ENCODE results near the gene SPECC1L.
"Not testable (repeated sequence)": the region's sequence is repeated elsewhere in the genome, so short reads cannot be mapped to it uniquely, and the experiment has no call there.

The SPECC1L gene

DNA sequence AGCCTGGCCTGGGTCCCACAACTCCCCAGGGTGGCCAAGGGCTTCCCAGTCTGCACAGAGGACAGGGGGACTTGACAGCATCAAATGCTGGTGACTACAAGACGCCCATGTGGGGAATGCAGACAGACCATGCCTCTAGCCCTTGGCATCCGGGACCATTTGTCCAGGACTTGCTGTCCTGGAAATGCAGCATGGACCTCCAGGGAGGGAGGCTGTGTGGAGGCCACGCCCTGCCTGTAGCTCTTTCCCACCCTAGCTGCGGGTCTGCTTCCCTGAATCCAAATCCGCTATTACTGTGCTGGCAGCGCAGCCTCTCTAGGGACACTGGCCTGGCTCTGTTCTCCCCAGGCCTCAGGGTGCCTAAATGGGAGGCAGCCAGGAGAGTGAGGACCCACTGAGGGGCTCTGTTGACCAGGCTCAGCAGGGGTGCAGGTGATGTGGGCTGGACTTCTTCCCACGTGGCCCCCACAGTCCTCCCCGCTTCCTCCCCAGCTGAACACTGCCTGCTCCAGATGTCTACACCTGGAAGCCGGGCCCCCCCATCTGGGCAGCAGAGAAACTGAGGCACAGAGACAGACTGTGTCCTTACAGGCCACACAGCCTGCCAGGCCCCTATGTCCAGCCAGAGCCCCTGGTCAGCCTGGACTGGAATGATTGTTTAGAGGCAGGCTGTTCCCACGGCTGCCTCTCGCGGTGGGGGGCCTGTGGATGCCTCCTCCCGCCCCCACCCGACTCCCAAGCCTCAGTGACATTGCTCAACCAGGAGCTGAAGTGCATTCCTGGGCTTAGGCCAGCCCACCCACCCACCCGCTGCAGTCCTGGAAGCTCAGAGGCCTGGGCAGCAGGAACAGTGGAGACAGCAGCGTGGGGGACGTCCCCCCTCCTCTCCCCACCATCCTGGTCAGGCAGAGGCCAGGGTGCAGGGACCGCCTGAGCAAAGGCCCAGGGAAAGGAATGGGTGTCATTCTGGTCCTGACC, 24.8 kb upstream of the SPECC1L start:
- DNase-seq (ENCODE audit: low read depth in 2 of 2): not testable (repeated sequence)

DNA sequence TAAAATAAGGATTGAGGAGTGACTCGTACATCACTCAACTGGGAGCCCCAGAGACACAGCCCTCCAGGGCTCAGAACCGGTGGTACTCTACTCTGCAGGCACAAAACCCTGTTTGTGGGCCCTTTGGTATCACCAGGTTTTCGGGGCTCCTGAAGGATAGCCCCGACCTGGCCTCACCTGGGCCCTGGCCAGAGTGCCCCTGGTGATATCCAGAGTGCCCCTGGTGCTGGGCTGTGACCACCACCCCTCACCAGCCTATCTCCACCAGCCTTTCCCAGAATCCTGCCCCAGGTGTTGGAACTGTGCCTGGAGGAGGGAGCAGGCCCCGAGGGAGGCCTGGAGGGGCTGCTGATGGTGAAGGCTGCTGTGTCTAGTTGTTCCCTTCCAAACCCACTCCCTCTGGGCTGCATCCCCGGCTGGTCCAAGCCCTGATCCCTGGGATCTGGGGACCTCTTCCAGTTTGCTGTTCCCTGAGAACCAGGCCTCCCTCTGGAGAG, 23.6 kb upstream of the SPECC1L start:
- DNase-seq (ENCODE audit: low read depth in 2 of 2): no peak

DNA sequence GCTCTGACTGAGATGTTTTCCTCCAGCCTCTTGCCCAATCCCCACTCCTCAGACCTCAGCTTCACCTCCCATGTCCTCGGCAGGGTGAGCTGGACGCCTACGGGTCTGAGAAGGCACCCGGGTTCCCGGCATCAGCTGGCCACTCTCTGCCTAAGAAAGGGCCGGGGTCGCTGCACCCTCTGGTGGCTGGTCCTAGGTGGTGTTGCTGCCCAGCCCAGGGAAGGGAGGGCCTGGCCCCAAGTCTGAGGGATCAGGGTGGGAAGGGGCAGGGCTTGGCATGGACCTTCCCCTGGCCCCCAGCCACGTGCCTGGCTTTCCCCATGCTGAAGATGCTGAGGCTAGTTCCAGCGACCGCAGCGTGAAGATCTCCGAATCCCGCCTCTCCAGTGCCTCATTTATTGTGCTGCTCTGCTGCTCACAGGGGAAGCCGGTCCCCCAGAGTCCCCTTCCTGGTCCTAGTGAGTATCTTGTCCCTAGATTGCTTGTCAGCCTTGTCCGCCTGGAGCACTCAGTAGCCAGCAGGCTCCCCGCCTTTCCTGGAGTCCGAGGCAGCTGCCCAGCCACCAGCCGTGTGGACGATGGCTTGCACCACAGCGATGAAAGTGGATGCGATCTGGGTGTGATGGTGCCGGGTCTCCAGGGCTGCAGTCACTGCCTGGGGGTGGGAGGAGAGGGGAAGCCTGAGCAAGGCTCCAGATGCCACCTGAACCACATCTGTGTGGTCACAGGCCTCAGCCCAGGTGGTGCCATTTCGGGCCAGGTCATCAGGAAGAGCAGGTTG, 22.9 kb upstream of the SPECC1L start:
- no peak for DNase-seq (ENCODE audit: low read depth in 2 of 2)

- DNase-seq (ENCODE audit: low read depth in 2 of 2): not testable (repeated sequence)
These were observed 22.0 kb upstream of the SPECC1L start for GRCh38 chr22:24248611-24249010.

DNA sequence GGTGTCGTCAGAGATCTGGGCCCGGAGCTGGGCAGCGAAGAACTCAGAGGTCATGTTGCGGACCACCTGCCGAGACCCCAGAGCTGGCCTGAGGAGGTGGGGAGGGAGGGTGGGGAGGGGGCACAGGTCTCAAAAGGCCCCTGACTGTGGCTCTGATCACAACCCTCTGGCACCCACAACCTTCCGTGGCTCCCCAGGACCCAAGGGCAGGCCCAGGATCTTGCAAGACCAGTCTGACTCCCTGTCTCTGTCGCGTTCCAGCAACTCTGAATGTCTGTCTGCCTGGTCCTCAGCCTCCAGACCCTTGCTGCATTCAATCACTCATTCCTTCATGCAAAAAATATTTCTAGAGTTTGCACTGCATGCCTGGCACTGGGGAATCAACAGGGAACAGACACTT, 21.2 kb upstream of the SPECC1L start:
- DNase-seq (ENCODE audit: low read depth in 2 of 2): not testable (repeated sequence)

GRCh38 chr22:24251286-24251685, 19.3 kb upstream of the SPECC1L start:
- DNase-seq (ENCODE audit: low read depth in 2 of 2): not testable (repeated sequence)

- not testable (repeated sequence) for DNase-seq (ENCODE audit: low read depth in 2 of 2)
These were observed 17.5 kb upstream of the SPECC1L start for GRCh38 chr22:24253126-24253525.

DNA sequence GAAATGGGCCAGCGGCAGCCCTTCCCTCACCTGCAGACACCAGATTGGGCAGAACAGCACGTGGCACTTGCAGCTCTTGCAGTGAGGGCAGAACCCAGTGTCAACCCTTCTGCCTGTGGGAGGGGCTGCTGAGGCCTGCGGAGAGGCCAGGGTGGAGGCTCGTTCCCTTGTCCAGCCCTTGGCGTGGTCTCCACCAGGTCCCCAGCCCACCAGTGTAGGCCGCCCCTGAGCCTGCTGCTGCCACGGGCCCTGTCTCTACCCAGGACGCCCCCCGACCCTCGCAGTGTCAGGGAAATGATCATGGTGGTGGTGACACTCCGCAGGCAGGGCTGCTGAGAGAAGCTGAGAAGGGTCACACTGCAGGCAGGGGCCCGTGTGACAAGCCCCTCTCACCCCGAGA, 14.5 kb upstream of the SPECC1L start:
- not testable (repeated sequence) for DNase-seq (ENCODE audit: low read depth in 2 of 2)

- not testable (repeated sequence) for DNase-seq (ENCODE audit: low read depth in 2 of 2)
These were observed 13.9 kb upstream of the SPECC1L start for GRCh38 chr22:24256736-24257135.

- peak in 1 of 2 donors; percentile 35 for DNase-seq (ENCODE audit: low read depth in 2 of 2)
These were observed 11.2 kb upstream of the SPECC1L start for GRCh38 chr22:24259459-24259858.

- DNase-seq (ENCODE audit: low read depth in 2 of 2): not testable (repeated sequence)
These were observed 8.4 kb upstream of the SPECC1L start for GRCh38 chr22:24262185-24262749.

GRCh38 chr22:24263479-24263878, 7.2 kb upstream of the SPECC1L start:
- not testable (repeated sequence) for DNase-seq (ENCODE audit: low read depth in 2 of 2)

DNA sequence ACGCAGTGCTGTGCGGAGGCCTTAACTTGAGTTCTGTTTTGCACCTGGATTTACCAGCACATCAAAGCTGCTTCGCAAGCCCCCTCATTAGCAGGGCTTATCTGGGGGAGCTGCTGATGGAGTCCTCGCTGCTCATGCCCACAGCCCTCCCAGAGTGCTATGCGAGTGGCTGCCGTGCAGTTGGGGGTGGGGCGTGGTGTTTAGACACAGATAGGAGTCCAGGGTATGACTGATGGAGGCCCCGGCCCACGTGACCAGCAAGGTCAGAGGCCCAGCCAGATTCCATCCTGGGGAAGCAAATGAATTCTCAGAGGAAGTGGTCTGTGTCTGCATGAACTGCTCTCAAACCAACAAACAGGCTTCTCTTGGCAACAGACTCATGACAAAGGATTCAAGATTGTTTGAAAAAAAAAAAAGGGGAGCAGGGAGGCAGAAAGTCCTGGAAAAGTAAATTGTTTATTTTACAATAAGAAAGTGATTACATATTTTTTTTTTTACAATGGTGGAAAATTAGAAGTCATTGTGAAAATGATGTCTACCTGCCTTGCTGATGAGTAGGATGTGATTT, 6.2 kb upstream of the SPECC1L start:
- DNase-seq (ENCODE audit: low read depth in 2 of 2): not testable (repeated sequence)

DNA sequence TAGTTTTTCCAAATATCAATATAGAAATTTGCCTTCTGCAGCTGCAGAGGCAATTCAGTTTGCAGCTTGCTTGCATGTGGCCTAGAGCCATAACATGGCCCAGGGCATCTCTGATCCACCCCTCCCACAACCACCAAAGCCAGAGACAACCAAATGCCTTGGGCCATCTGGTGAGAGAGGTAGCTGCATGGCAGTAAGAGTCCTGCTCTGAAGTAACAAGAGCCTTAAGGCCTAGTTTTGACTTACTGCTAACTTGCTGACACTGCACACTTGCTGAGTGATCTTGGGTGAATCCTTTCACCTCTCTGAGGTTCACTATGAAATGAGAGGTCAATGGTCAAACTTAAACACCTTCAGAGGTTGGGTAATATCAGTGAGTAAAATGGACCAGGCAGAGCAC, 4.9 kb upstream of the SPECC1L start:
- DNase-seq (ENCODE audit: low read depth in 2 of 2): no peak

DNA sequence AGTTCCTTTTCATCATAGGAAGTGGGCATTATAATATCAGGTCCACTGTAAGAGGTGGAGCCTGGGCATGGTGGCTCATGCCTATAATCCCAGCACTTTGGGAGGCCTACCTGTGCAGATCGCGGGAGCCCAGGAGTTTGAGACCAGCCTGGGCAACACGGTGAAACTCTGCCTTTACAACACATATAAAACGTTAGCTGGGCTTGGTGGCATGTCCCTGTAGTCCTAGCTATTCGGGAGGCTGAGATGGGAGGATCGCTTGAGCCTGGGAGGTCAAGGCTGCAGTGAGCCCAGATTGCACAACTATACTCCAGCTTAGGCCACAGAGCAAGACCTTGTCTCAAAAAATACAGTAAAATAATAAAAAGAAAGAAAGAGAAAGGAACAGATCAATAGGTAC, 4.1 kb upstream of the SPECC1L start:
- not testable (repeated sequence) for DNase-seq (ENCODE audit: low read depth in 2 of 2)

- DNase-seq (ENCODE audit: low read depth in 2 of 2): no peak
These were observed 789 bp downstream of the SPECC1L start for GRCh38 chr22:24271386-24271854.

DNA sequence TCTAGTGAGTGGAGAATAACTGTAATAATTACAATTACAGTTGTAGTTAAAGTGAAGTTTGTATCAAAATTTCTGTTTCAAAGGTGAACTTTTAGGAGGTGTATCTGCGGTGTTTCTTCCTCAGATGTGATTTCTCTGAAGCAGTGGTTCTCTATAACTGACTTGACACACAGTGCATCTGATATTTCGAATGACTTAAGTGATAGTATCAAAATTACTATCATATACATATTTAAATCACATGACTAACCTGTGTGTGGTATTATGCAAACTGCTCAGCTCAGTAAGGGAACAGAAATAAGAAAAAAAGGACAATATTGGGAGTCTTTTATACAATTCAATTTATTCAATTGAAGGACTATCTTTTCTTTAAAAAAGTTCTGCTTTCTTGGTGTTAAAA, 2.4 kb downstream of the SPECC1L start:
- DNase-seq (ENCODE audit: low read depth in 2 of 2): not testable (repeated sequence)

DNA sequence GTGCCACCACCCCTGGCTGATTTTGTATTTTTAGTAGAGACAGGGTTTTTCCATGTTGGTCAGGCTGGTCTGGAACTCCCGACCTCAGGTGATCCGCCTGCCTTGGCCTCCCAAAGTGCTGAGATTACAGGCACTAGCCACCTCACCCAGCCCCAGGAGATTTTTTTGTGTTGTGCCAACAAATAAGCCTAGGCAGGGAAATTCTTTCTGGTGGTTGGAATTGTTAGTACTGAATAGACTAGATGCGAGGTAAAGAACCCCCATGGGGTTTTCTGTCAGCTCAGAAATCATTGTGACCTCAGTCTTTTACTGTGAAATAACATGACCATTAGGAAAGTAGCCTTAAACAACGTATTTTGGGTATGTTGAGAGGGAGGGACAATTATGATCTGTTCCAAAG, 3.3 kb downstream of the SPECC1L start:
- not testable (repeated sequence) for DNase-seq (ENCODE audit: low read depth in 2 of 2)

DNA sequence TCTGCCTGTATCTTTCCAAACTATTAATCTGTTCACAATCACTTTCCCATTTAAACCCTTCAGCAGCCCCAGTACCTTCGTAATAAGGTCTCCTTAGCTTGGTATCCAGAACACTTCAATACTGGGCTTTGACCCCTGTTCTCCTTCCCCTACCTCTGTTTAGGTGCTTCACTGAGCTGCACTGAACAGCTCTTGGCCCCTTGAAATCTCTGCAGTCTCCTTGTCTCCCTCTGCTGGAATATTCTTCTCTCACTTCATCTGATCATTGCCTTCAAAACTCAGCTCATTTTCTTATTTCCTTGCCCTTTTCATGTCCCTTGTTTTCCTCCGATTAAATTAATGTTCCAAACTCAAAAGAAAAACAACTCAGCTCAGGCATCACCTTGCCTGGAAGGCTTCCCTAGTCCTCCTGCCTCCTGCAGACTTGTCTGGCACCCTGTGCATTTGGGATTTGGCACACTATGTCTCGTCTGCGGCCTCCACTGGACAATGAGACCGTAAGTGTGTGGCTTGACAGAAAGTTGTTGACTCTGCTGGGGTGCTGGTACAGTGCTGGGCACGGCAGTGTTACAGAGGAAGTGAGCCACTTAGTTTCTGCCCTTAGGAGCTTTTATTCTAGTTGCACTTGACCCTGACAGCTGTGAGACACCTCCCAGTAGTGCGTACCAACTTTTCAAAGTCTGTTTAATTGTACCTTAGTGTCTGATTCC, 4.2 kb downstream of the SPECC1L start:
- not testable (repeated sequence) for DNase-seq (ENCODE audit: low read depth in 2 of 2)

DNA sequence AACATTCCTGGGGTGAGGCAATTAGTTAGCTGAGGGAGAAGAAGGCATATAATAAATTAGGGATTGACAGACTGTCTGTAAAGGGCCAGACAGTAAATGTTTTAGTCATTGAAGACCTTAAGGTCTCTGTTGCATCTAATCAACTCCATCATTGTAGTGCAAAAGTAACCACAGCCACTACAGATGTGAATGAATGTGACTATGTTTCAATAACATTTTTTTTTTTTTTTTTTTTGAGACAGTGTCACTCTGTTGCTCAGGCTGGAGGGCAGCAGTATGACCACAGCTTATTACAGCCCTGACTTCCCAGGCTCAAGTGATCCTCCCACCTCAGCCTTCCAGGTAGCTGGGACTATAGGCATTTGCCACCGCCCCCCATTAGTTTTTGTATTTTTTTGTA, 9.7 kb downstream of the SPECC1L start:
- DNase-seq (ENCODE audit: low read depth in 2 of 2): not testable (repeated sequence)

DNA sequence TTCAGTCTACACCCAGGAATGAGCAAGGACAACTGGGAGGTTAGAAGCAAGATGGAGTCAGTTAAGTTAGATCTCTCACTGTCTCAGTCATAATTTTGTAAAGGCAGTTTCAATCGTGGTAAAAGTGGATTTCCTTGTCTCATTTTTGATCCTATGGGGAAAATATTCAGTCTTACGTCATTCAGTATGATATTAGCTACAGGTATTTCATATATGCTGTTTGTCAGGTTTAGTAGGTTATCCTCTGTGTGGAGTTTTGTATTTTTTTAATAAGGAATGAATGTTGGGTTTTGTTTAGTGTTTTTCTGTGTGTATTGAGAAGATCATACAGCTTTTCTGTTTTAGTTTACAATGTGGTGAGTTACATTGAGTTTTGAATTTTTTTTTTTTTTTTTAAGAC, 11.8 kb downstream of the SPECC1L start:
- DNase-seq (ENCODE audit: low read depth in 2 of 2): no peak
